ENCODE data around the gene TYR.
"Not testable (repeated sequence)": the region's sequence is repeated elsewhere in the genome, so short reads cannot be mapped to it uniquely, and the experiment has no call there.

TYR gene

GRCh38 chr11:89272540-89273088 lies 94.9 kb downstream of the TYR start:
- DNase-seq (ENCODE audit: low read depth, low spot score): not testable (repeated sequence)

GRCh38 chr11:89273220-89273619 lies 95.5 kb downstream of the TYR start:
- DNase-seq (ENCODE audit: low read depth, low spot score): not testable (repeated sequence)

GRCh38 chr11:89275966-89276365 lies 98.3 kb downstream of the TYR start:
- DNase-seq (ENCODE audit: low read depth, low spot score): no peak

GRCh38 chr11:89279176-89279575 lies 101.5 kb downstream of the TYR start:
- no peak for DNase-seq (ENCODE audit: low read depth, low spot score)

GRCh38 chr11:89281032-89281677 lies 103.5 kb downstream of the TYR start:
- DNase-seq (ENCODE audit: low read depth, low spot score): not testable (repeated sequence)

- DNase-seq (ENCODE audit: low read depth, low spot score): not testable (repeated sequence)
These were observed 108.9 kb downstream of the TYR start for GRCh38 chr11:89286601-89287000.

GRCh38 chr11:89288004-89288403 lies 110.3 kb downstream of the TYR start:
- not testable (repeated sequence) for DNase-seq (ENCODE audit: low read depth, low spot score)

GRCh38 chr11:89293965-89294679 lies 116.4 kb downstream of the TYR start:
- DNase-seq (ENCODE audit: low read depth, low spot score): no peak

GRCh38 chr11:89295023-89295422 lies 117.3 kb downstream of the TYR start:
- not testable (repeated sequence) for DNase-seq (ENCODE audit: low read depth, low spot score)

GRCh38 chr11:89303029-89303428 lies 125.4 kb downstream of the TYR start:
- not testable (repeated sequence) for DNase-seq (ENCODE audit: low read depth, low spot score)

- not testable (repeated sequence) for DNase-seq (ENCODE audit: low read depth, low spot score)
These were observed 130.6 kb downstream of the TYR start for GRCh38 chr11:89308272-89308671.

- DNase-seq (ENCODE audit: low read depth, low spot score): not testable (repeated sequence)
These were observed 131.8 kb downstream of the TYR start for GRCh38 chr11:89309321-89309985.

GRCh38 chr11:89310607-89311006 lies 132.9 kb downstream of the TYR start:
- DNase-seq (ENCODE audit: low read depth, low spot score): not testable (repeated sequence)

GRCh38 chr11:89321401-89321800 lies 143.7 kb downstream of the TYR start:
- no peak for DNase-seq (ENCODE audit: low read depth, low spot score)

- no peak for DNase-seq (ENCODE audit: low read depth, low spot score)
These were observed 150.2 kb downstream of the TYR start for GRCh38 chr11:89327885-89328284.

- DNase-seq (ENCODE audit: low read depth, low spot score): not testable (repeated sequence)
These were observed 154.3 kb downstream of the TYR start for GRCh38 chr11:89331940-89332339.

GRCh38 chr11:89333704-89334103 lies 156.0 kb downstream of the TYR start:
- not testable (repeated sequence) for DNase-seq (ENCODE audit: low read depth, low spot score)

- DNase-seq (ENCODE audit: low read depth, low spot score): not testable (repeated sequence)
These were observed 159.5 kb downstream of the TYR start for GRCh38 chr11:89337100-89337650.

GRCh38 chr11:89338073-89338472 lies 160.4 kb downstream of the TYR start:
- not testable (repeated sequence) for DNase-seq (ENCODE audit: low read depth, low spot score)

GRCh38 chr11:89340450-89340849 lies 162.8 kb downstream of the TYR start:
- DNase-seq (ENCODE audit: low read depth, low spot score): not testable (repeated sequence)

- DNase-seq (ENCODE audit: low read depth, low spot score): not testable (repeated sequence)
These were observed 165.4 kb downstream of the TYR start for GRCh38 chr11:89342880-89343572.

Data from iPS DF 19.7 (cell line).